GM19372 (cell line): ENCODE results near the gene CHRNE.

Experiments
- ATAC-seq: cut with Tn5 transposase; IDR thresholded peaks from one replicate; pipeline ENCODE4 v1.9.1; 2021; ENCODE audit warnings: mild to moderate bottlenecking, low read depth, moderate library complexity; ENCODE audit not compliant: unreplicated experiment

Gene CHRNE

DNA sequence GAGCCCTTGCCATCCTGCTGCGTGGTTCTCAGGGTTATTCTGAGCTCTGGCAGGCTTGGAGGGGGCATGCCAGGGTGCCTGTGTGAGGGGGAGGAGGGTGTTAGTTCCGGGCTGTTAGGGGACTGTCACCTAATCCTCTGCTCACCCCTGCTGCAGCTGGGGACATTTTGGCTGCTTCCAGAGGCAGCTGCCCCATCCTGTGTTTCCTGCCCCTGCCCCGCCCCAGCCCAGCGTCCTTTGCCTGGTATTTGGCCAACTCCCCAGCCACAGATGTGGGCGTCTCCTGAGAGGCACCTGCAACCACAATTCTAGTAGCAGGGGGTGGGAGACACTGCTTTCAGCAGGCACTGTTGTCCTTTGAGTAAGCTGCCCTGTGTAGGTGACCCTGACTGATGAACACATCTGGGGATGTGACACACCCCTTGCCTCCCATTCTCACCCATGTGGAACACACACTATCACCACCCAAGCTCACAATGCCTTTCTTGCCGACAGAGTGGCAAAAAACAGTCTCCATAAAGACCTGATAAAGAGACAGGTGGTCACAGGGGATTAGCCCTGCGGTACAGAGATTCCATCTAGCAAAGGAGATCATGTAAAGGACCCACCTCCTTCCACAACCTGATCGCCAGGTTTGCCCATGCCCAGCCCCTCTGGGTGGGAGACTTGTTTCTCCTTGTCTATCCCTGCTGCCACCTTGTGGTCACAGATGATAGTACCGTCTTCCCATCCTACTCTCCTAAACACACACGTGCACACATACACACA, at the start of gene CHRNE:
TSS of gene CHRNE (minus strand) at position 48 of the 768 bp plus-strand sequence. CDS start at position 13, 35 bp downstream.
- ATAC-seq, result no peak

DNA sequence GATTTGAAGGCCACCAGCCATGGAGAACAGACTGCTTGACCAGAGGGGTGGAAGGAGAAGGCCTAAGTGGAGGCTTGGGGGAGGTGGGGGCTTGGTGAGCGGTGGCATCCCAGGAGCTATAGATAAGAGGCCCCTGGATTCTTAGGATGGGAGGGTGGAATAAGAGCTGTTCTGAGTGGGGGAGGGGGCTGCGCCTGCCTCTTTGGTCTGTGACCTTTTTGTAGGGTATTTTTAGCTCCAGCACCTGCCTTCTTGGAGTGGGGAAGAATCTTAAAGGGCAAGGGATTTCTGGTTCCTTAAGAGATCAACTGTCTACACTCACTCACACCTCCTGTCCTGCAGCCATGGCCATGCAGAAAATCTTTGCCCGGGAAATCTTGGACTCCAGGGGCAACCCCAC, 48.6 kb upstream of the CHRNE start:
- ATAC-seq, result no peak

DNA sequence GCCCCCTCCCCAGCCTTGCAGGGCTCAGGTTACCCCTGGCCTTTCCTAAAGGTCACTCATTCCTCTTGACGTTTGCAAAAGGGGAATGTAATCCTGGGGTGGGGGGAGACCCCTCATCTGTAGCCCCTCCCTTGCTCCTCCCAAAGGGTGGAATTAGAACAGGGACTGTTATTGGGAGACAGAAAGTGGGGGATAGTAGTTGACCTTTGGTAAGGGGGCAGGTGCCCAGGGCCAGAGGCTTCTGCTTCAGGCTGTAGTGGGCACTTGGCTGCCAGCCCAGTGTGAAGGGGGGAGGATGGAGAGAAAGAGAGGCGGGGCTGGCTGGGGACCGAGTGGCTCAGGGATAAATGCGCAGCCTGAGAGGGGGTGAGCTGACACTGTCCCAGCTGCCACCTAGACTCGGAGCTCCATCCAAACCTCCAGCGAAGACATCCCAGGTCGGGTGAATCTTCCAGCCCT, 47.9 kb upstream of the CHRNE start, which contains the start of gene ENO3:
TSS of gene ENO3 (plus strand) at position 374 of the 459 bp plus-strand sequence. CDS start 711 bp downstream, outside the sequence.
- ATAC-seq, result no peak

DNA sequence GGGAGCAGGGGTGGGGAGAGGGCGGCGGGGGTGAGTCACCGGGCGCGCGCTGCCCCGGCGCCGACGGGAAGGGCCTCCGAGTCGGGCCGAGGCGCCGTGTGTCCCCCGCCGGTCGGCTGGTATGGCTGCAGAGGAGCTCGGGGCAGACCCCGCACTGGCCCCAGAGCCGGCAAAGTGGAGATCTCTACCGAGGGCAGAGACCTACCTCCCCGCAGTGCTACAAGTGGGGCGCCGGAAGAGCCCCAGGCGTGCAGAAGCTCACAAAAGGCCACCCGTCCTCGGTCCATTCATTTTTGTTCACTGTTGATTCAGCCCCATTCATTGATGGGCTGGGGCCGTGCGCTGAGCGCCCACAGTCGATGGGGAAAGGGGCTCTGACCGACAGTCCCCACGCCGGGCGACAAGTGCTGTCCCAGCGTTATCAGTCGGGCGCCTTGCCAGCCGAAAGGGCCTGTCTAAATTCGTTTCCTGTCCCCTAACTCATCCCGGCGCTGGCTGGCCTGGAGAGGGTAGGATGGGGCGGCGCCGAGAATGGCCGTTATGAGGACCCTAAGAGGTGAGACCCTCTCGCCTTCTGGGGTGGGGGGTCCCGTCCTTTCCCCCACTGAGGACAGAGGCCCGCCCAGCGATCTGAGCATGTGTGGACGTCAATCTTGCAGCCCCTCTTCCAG, 47.3 kb upstream of the CHRNE start:
- ATAC-seq, result no peak

DNA sequence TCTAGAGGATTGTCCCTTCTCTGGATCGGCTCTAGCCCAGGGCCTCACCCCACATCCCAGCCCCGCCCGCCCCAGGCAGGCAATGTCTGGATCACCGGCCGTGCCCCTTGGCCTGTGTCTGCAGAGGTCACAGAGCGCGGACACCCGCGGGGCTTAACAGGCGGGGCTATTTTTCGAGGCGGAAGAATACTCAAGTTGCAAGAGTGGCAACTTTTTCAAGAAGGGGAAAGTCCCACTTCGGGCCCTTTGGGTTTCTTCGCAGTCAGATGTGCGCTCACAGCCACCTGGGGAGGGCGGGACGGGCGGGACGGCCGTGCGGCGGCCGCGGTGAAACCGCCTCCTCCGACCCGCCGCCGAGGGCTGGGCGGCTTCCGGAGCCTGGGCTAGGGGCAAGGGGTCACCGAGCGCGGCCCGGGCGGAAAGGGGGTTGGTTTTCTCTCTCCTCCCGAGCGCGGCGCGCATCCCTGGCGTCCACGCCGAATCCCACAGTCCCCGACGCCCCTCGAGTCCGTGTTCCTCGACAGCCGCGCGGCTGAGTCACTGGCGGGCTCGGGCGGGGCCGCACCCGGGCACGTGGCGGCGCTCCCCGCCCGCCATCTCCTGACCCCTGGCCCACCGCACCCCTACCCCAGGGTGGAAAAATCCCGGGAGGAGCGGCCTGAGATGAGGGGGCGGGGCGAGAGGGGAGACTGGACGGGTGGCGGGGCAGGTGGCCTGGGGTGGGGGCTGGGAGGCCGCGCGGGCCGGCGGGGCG, 46.6 kb upstream of the CHRNE start:
- peak; percentile 29 for ATAC-seq

DNA sequence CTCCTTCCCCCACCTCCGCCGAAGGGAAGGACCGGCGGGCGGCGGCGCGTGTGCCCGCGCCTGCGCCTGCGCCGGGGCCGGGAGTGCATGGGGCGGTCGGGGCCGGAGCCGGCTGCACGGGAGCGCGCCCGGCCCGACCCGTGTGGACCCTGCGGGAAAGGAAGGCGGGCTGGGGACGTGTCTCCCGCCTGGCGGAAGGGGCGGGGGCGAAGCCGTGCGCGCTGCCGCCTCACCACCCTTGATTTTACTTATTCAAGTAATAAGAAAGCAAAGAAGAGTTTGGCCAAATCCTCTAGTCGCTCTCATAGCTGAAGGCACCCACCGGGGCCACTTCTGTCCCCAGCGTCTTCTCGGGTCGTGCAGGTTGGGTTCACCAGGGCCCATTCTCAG, 46.0 kb upstream of the CHRNE start:
- ATAC-seq, result peak; percentile 32

DNA sequence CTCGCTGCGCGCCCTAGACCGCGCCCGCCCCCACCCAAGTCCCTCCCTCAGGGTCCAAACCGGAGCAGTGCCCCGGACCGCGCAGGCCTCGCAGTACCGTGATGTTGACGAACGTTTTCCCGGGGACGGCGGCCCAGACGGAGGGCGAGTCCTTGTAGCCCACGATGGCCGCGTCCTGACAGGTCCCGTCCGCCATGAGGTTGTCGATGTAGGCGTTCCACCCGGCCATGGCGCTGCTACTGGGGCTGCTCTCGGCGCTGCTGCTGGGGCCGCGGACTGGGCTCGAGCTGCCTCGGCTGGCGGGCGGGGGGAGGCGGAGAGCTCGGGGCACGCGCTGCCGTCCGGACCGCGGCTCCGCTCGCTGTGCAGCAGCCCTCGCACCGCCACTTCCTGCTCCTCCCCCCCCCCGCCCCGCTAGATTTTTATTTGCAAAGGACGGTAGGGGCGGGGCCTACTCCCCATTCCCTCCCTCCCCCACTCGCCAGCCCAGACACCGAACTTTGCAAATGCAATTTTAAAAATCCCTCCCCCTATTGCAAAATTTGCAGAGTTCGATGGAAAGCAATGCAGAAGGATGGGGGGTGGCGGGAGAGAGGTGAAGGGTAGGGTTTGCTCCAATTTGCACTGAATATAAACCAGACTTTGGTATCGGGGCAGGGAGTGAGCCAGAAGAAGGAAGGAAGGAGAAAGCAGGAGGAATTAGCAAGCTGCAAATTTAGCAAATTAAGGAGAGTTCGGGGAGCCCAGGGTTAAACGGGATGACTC, 45.5 kb upstream of the CHRNE start, which contains the start of gene PFN1:
TSS of gene PFN1 (minus strand) at position 365 of the 765 bp plus-strand sequence. CDS start at position 229, 136 bp downstream.
- ATAC-seq, result peak; percentile 24

DNA sequence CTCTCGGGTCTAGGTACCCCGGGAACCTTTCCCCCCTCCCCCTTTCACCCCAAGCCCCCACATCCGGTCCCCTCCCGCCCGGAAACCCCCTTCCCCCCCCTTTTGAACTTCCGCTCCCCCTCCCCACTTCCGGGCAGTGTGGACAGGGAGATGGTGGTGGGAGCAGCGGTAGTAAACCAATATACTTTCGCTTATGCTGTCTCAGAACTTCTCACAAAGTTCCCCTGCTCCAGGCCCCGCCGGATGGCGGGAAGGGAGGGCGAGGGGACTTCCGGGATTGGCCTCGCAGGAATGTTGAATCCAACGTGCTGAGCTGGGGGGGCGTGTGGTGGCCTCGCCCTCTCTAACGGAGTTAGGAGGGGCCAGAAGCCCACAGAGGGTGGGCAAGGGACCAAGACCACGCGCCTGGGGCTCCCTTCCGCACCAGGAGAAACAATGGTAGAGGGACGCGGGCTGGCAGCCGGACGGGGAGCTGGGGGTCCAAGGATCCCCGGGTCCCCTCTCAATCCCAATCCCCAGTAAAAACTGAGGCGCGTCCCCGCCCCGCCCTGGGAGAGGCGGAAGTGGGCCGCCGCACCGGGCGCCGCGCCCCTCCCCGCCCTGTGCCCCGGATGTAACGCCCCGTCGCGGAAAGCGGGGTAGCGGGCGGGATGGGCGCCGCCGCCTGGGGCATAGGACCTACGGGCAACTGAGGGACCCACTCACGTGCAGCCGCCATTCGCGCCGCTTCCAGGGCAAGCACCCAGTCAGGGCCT, 44.7 kb upstream of the CHRNE start:
- ATAC-seq, result no peak

DNA sequence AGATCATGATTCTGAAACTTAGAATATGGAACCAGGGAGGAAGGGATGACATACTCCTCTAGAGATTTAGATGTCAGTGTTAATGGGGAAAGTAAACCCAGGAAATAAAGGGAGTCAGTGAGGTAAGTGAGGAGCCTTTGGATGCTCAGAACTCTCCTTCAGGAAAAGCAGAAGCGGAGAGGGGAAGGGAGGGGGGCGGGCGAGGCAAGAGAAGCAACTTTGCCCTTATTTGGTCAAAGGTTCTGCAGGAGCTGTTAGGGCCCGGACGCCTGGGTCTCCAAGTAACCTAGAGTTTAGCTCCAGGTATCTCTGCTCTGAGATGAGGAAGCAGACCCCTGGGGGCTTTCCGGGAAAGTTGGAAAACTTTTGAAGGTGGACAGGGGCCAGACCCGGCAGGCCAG, 44.1 kb upstream of the CHRNE start:
- ATAC-seq, result no peak

DNA sequence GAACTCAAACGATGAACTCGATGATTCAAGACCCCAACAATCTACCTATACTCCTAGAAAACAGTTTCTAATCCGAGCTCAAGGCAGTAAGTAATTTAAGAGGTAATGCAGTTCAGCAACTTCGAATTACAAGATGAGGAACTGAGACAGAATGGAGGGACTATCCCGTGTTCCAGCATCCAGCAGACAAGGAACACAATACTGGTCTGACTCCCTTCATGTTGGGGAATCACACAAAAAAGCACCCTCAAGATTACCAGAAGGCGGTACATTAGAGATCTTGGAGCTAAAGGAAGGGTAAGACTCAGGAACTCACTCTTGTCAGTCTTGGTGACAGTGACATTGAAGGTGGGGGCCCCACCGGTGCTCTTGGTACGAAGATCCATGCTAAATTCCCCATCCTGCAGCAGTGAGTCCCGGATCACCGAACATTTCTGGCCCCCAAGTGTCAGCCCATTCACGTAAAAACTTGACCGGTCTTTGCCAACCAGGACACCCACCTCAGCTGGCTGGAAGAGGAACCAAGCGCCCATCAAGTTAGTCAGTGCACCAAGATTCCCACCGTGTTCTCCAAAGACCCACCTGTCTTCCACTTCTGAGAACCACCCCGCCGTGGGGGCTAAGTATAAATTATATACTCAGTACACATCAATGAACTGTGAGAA, 43.5 kb upstream of the CHRNE start:
- no peak for ATAC-seq

DNA sequence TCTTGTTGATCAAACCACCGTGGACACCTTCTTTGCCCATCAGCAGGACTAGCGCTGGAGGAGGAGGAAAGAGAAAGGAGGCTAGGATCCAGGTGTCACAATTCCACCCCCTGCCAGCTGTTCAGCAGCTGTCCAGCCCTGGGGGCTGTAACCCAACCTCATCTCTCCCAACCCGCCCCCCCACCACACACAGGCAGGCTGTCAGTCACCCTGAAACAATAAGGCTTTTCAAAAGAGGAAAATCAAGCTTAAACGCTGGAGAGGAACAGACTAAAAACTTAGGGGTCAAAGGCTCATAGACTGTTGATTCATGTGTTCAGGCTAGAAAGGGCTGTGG, 43.0 kb upstream of the CHRNE start:
- no peak for ATAC-seq

DNA sequence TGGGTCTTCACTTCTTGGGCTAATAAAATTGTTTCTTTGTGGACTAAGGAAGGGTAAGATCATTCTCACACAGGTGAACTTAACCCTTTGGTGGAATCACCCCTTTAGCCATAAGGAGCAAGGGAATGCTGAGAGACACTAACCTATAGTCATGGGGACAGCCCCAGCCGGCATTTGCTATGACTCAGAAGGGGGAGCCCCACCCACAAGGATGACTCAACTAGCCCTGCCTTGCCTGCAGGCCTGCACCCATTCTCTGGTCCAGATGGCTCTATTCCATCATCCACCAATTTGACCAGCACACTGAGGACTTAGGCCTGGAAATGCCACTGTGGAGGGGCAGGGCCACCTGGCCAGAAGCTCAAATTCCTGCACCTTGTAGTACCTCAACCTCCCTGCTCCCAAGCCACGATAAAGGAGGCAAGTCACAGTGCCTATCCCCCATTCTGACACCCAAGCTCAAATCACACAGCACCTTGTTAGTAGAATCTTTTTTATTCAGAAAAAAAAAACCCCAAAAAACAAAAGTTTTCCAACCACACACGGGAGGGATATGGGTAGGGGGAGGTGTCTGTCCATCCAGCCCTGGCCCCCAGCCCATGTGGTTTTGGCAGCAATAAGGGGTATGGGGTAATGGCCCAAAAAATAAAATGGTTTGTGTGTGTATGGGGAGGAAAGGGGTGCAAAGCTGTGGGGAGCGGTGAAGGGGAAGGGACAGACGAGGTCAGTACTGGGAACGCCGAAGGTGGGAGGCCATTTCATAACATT, 42.5 kb upstream of the CHRNE start:
- no peak for ATAC-seq

DNA sequence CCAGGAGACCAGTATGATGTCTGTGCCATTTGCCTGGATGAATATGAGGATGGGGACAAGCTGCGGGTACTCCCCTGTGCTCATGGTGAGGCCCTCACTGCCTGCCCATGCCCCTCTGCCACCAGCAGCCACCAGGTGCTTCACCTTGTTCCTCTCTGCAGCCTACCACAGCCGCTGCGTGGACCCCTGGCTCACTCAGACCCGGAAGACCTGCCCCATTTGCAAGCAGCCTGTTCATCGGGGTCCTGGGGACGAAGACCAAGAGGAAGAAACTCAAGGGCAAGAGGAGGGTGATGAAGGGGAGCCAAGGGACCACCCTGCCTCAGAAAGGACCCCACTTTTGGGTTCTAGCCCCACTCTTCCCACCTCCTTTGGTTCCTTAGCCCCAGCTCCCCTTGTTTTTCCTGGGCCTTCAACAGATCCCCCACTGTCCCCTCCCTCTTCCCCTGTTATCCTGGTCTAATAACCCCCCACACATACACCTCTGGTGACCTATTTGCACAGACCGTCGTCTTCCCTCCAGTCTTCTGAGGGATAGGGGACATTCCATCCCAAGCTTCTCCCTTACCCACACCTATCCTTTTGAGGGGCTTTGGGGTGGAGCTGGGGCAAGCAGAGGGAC, 41.8 kb upstream of the CHRNE start:
- no peak for ATAC-seq

DNA sequence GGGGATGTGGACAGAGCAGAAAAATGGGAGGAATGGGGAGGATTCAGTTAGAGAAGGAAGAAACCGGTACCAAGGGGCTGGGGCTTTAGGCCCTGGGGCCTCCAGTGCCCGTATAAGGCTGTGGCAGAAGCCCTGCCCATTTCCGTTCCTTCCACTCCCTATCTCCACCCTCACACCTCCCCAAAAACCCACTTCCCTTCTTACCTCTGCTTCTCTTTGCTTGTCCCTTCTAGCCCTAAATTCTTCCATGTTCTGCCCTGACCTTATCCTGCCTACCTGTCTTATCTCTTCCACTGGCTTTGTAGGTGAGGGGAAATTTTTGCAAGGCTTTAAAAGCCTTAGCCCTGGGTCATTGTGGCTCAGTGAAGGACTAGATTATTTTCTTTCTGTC, 41.3 kb upstream of the CHRNE start:
- no peak for ATAC-seq

DNA sequence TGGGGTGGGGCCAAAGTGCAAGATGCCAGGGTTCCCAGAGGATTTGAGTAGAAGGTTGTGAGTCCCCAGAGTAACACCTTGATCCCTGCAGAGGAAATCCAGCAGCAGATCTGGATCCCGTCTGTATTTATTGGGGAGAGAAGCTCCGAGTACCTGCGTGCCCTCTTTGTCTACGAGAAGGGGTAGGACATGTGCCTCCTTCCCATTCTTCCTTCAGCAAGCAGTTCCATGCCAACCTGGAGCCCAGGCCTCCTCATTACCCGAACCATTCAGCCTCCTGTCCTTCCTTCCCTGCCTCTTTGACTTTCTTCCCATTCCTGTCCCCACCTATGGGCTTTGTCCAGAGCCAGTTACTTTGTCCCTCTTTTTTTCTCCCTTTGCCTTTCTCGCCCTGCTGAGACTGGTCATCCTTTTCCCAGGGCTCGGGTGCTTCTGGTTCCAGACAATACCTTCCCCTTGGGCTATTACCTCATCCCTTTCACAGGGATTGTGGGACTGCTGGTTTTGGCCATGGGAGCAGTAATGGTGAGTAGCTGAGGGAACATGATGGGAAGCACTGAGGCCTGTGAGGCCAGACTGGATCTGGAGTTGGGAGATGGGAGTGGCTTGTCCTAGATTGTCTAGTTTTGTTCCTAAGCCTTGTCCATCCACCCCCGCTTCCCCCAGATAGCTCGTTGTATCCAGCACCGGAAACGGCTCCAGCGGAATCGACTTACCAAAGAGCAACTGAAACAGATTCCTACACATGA, 40.0 kb upstream of the CHRNE start:
- ATAC-seq, result no peak

DNA sequence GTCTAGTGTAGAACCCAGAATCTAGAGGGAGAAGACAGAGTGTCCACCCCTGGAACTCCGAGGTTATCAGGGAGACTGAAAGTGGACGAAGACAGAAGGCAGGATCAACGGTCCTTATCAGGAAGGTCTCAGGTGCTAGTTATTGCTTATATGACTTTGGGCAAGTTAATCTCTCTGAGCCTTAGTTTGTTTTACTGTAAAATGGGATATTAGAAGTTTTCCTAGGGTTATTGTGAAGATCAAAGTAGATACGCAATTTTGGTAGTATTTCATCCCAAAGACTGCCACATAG, 38.4 kb upstream of the CHRNE start:
- no peak for ATAC-seq

DNA sequence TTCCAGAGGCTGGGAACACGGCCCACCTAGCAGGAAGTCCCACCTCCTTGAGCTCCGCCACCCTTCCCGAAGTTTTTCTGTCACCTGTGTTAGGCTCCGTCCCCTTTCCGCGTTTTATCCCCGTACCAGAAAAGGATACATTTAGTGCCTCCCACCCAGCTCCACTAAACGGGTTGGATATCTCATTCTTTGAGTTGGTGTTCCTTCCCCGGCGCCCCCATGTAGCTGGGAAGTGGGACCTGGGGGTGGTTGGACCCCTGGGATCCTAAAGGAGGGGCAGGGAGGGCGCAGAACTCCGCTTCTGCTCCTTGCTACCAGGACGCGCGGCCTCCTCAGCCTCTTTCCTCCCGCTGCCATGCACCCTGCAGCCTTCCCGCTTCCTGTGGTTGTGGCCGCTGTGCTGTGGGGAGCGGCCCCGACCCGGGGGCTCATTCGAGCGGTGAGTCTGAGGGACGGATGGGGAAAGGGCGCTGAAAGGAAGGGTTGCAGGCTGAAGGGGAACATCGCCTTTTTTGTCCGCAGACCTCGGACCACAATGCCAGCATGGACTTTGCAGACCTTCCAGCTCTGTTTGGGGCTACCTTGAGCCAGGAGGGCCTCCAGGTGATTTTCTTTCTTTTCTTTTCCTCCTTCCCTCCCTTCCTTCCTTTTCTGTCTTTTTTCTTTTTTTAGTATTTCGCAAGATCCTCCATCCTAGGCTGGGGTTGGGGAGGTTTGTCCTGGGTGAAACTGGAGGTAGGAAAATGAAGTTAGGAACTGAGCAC, 37.8 kb upstream of the CHRNE start:
- ATAC-seq, result no peak
